Activated T-helper 17 cell treated with anti-CD3 and anti-CD28 coated beads, Interleukin-2, amount 50 U/mL, for 72 hours (primary cell): ENCODE results near the gene KCNAB1. TPM values are rescaled to one million over a fixed set of nuclear protein-coding genes. Genes with fewer than 3 reads are reported as not detected.
"Not testable (repeated sequence)": the region's sequence is repeated elsewhere in the genome, so short reads cannot be mapped to it uniquely, and the experiment has no call there.

Experiments
- ATAC-seq: fragments of 150-1000 bp; cut with Tn5 transposase; replicated peaks from 2 replicates; pipeline ENCODE4 v1.10.0; 2021; ENCODE audit warnings: mild to moderate bottlenecking, moderate library complexity
- H3K27ac Mint-ChIP-seq: one replicate; pipeline ENCODE4 v1.8.0; 2022; ENCODE audit warnings: mixed read lengths
- H3K27me3 Mint-ChIP-seq: one replicate; pipeline ENCODE4 v1.8.0; 2022; ENCODE audit warnings: mixed read lengths
- H3K36me3 Mint-ChIP-seq: one replicate; pipeline ENCODE4 v1.8.0; 2022; ENCODE audit warnings: low read depth, mild to moderate bottlenecking, mixed read lengths
- H3K4me1 Mint-ChIP-seq: one replicate; pipeline ENCODE4 v1.8.0; 2022; ENCODE audit warnings: mixed read lengths
- H3K4me3 Mint-ChIP-seq: one replicate; pipeline ENCODE4 v1.8.0; 2022; ENCODE audit warnings: mild to moderate bottlenecking, mixed read lengths
- H3K9me3 Mint-ChIP-seq: one replicate; pipeline ENCODE4 v1.8.0; 2022; ENCODE audit warnings: mixed read lengths
- total RNA-seq, 2 donors: library from RNA; stranded (reverse); gene quantifications; one replicate each; pipeline ENCODE4 v1.2.3, GENCODE V29; 2022

The KCNAB1 gene
- total RNA-seq, 2 donors from 2014 or later: not detected

DNA sequence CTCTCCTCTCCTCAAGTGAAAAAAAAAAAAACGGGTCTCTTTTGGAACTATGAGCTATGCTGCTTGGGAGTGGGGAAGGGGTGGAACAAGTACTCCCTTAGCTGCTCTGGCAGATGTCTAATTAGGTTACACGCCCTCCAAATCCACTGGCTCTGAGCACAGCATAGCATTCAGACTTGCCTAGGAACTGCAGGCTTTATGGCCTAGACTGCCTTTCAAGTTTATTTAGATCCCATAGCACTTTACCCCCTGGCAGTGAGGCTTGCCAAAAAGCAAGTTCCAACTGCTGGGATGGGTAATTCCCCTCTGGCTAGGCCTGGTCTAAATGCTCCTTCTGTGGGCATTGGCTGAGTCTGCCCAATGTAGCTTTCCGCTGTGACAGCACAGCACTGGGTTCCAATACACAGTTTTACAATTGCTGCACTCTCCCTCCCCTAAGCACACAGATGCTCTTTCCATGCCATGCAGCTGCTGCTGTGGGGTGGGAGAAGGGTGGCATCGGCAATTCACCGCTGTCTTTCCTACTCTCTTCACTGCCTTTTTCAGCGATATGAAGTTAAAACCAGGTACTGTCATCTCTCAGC lies 152.8 kb downstream of the KCNAB1 start:
- Mint-ChIP-seq H3K36me3 (no peaks in the 10 kb centered on the region), H3K4me3 (no peak overlapping the region), H3K27ac (no peak overlapping the region), H3K4me1 (no peaks in the 10 kb centered on the region), H3K27me3 (peaks cover 11% of the 10 kb centered on the region), H3K9me3 (peaks cover 4% of the 10 kb centered on the region)
- ATAC-seq: no peak

DNA sequence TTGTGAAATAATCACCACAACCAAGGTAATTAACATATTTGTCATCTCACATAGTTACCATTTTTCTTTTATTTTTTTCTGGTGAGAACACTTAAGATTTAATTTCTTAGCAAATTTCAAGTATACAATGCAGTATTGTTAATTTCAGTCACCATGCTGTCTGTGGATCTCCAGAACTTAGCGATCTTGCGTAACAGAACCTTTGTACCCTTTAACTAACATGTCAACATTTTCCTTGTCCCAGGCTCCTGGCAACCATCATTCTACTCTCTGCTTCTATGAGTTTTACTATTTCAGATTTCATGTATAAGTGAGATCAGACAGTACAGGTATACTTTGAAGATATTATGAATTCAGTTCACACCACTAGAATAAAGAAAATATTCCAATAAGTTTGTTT lies 154.4 kb downstream of the KCNAB1 start:
- Mint-ChIP-seq H3K4me3 (no peak overlapping the region), H3K9me3 (peaks cover 4% of the 10 kb centered on the region), H3K4me1 (no peaks in the 10 kb centered on the region), H3K36me3 (no peaks in the 10 kb centered on the region), H3K27me3 (peaks cover 11% of the 10 kb centered on the region), H3K27ac (no peak overlapping the region)
- ATAC-seq: no peak

DNA sequence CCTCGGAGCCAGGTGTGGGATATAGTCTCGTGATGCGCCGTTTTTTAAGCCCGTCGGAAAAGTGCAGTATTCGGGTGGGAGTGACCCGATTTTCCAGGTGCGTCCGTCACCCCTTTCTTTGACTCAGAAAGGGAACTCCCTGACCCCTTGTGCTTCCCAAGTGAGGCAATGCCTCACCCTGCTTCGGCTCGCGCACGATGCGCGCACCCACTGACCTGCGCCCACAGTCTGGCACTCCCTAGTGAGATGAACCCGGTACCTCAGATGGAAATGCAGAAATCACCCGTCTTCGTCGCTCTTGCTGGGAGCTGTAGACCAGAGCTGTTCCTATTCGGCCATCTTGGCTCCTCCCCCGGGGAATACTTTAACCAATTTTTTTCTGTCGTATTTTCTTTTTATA lies 164.3 kb downstream of the KCNAB1 start:
- not testable (repeated sequence) for H3K27ac Mint-ChIP-seq, H3K4me3 Mint-ChIP-seq, H3K4me1 Mint-ChIP-seq, H3K36me3 Mint-ChIP-seq, H3K9me3 Mint-ChIP-seq, ATAC-seq
- peaks cover 22% of the 10 kb centered on the region for H3K27me3 Mint-ChIP-seq

DNA sequence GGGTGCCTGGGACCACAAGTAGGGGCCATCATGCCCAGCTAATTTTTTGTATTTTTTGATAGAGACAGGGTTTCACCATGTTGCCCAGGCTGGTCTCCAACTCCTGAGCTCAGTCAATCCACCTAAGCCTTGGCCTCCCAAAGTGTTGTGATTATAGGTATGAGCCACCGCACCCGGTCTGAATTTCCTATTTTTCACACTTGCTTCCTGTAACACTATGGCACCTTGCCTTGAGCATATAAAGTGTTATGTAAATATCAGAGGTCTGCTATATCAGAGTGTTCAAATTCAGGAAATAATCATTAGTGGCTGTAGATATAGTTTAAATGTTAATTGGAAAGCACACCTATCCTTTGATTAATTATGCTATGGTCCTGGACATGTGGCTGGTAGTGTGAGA lies 165.2 kb downstream of the KCNAB1 start:
- no peaks in the 10 kb centered on the region for H3K36me3 Mint-ChIP-seq
- no peak overlapping the region for H3K27ac Mint-ChIP-seq
- peaks cover 31% of the 10 kb centered on the region for H3K27me3 Mint-ChIP-seq
- H3K9me3 Mint-ChIP-seq: no peaks in the 10 kb centered on the region
- no peaks in the 10 kb centered on the region for H3K4me1 Mint-ChIP-seq
- ATAC-seq: no peak
- no peak overlapping the region for H3K4me3 Mint-ChIP-seq

DNA sequence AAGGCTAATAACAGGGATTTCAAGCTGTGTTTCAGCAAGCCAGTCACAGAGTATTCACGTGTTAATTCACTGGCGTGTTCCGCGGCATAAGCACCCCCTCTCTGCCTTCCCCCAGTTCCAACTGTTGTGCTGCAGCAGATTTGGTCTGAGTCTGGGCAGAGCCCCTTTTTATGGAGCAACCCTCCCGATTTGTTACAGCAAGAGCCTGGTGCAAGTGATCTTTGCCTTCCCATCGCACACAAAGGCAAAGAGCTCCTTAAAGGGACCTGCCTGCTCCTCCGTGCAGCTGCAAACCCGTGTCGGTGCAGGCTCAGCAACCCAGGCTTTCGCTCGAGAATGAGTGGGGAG lies 170.5 kb downstream of the KCNAB1 start:
- Mint-ChIP-seq H3K27me3 (peaks cover 60% of the 10 kb centered on the region), H3K9me3 (no peaks in the 10 kb centered on the region), H3K27ac (no peak overlapping the region), H3K4me3 (no peak overlapping the region), H3K4me1 (no peaks in the 10 kb centered on the region), H3K36me3 (no peaks in the 10 kb centered on the region)
- no peak for ATAC-seq

DNA sequence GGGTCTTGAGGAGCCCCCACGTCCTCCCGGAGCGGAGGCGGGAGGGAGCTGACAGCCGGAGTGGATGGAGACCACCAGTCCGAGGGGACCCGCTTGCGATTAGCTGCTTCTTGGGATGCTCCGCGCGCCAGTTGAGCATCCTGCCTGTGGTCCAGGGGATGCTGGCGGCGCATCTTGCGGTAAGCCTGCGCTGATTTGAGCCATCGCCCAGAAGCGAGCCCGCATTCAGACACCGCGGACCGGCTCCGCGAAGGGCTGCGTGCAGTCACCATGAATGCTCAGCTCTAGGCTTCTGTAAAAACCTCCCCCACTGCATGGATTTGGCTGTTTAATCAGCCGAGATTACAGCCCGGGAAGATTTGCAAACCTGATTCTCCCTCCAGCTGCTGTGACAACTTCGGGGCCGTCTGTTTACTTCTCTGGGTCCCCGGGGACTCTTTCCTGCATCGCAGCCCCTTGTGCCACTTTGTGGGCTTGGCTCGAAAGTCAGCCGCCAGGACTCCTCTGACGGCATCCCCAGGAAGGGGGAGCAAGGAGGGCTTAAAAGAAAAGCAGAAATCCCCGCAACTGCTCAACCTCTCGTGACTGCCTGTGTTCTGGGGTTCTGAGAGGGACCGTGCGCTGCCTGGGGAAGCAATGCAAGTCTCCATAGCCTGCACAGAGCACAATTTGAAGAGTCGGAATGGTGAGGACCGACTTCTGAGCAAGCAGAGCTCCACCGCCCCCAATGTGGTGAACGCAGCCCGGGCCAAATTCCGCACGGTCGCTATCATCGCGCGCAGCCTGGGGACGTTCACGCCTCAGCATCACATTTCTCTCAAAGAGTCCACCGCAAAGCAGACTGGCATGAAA lies 171.1 kb downstream of the KCNAB1 start:
- Mint-ChIP-seq H3K27ac (no peak overlapping the region), H3K4me1 (no peaks in the 10 kb centered on the region), H3K4me3 (peak overlapping the region; percentile 24), H3K27me3 (peaks cover 60% of the 10 kb centered on the region), H3K36me3 (no peaks in the 10 kb centered on the region), H3K9me3 (no peaks in the 10 kb centered on the region)
- peak; percentile 21 for ATAC-seq

DNA sequence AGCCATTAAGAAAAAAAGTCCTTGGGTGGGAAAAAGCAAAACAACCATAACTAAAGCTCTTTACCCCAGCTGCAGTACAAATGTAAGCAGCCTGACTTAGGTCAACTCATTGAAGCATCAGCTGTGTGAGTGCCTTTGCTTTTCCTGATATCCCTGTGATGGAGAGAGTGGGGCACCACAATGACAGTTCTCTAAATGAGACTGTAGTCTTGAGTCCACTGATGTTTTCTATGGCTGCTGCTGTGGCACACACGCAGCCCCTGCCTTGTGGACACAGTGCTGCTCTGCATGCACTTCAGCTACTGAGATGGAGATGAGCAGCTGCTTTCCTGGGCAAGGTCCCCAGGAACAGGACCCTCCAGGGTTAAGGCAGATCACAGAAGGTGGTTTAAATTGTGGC lies 173.2 kb downstream of the KCNAB1 start:
- ATAC-seq: no peak
- H3K36me3 Mint-ChIP-seq: no peaks in the 10 kb centered on the region
- no peaks in the 10 kb centered on the region for H3K4me1 Mint-ChIP-seq
- no peaks in the 10 kb centered on the region for H3K9me3 Mint-ChIP-seq
- H3K4me3 Mint-ChIP-seq: no peak overlapping the region
- peaks cover 65% of the 10 kb centered on the region for H3K27me3 Mint-ChIP-seq
- H3K27ac Mint-ChIP-seq: no peak overlapping the region

DNA sequence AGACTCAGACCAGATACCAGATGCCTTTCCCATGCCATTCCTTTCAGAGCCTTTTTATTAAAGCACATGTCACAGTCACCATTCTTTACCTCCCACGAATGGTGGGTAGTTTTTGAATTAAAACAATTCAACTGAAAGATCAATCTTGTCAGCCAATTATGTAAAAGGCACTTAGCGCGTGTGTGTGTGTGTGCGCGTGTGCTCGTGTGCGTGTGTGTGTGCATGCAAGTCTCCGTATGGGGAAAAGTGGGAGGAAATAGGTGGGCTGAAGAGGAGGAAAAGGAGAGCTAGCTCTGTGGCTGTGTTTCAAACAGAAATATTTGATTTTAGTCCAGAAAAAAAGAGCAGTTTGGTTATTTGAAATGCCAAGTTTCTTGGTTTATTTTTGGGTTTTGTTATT lies 177.2 kb downstream of the KCNAB1 start:
- Mint-ChIP-seq H3K9me3 (no peaks in the 10 kb centered on the region), H3K27me3 (peaks cover 42% of the 10 kb centered on the region), H3K4me1 (no peaks in the 10 kb centered on the region), H3K27ac (no peak overlapping the region), H3K4me3 (no peak overlapping the region), H3K36me3 (no peaks in the 10 kb centered on the region)
- ATAC-seq: no peak

DNA sequence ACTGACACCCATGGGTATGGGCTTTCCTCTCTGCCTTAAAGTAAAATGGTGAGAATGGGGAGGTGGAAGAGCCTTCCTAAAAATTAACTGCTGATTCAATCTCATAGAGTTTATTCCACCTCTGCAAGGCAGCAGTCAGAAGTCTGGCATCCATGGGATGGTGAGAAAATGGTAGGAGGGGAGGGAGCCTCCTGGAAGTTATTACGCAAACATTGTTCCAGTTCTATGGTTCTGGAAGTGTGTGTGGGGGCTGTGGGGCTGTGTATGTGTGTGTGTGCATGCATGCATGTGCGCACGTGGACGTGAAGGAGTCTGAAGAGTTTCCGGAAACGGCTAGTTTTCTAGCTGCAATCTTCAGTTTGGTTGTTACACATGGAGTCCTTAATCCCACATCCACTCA lies 177.6 kb downstream of the KCNAB1 start:
- Mint-ChIP-seq H3K9me3 (no peaks in the 10 kb centered on the region), H3K4me3 (no peak overlapping the region), H3K36me3 (no peaks in the 10 kb centered on the region), H3K27ac (no peak overlapping the region), H3K4me1 (no peaks in the 10 kb centered on the region), H3K27me3 (peaks cover 39% of the 10 kb centered on the region)
- no peak for ATAC-seq

DNA sequence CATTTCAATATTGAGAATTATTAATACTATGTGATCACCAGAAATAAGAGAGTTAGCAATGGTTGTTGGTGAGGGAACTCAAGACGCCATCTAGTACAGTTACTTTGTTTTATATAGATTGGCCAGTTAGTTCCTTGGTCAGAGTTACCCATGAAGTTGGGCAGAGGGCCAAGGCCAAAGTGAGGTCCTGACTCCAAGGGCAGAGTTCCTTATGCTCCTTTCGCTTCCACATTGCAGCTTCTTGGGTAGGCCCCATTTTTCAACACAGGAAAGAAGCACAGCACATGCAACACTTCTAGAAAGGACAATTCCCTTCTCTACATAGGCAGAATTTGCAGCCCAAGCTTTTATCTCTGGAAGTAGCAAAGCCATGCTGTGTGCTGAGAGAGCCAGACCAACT lies 178.6 kb downstream of the KCNAB1 start:
- Mint-ChIP-seq H3K36me3 (no peaks in the 10 kb centered on the region), H3K9me3 (no peaks in the 10 kb centered on the region), H3K4me1 (no peaks in the 10 kb centered on the region), H3K27me3 (peaks cover 33% of the 10 kb centered on the region), H3K27ac (no peak overlapping the region), H3K4me3 (no peak overlapping the region)
- no peak for ATAC-seq

DNA sequence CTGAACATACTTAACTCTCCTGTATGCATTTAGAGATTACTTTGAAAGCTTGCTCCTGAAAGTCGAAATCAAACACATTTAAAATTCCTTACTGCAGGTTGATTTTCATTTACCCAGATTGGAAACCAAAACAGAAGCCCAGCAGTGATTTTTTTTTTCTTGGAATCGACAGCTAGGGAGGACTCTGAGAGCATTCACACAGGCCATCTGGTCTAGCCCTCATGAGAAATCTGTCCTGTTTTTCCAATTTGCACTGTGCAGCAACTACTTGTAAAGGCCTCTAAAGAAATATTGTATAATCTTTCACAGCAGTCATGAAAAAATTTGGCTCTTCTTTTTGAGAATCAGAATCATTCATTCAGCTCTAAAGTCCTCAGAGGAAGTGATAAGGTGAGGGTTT lies 179.2 kb downstream of the KCNAB1 start:
- no peak for ATAC-seq
- no peaks in the 10 kb centered on the region for H3K4me1 Mint-ChIP-seq
- H3K27ac Mint-ChIP-seq: no peak overlapping the region
- H3K4me3 Mint-ChIP-seq: no peak overlapping the region
- peaks cover 30% of the 10 kb centered on the region for H3K27me3 Mint-ChIP-seq
- no peaks in the 10 kb centered on the region for H3K36me3 Mint-ChIP-seq
- no peaks in the 10 kb centered on the region for H3K9me3 Mint-ChIP-seq

DNA sequence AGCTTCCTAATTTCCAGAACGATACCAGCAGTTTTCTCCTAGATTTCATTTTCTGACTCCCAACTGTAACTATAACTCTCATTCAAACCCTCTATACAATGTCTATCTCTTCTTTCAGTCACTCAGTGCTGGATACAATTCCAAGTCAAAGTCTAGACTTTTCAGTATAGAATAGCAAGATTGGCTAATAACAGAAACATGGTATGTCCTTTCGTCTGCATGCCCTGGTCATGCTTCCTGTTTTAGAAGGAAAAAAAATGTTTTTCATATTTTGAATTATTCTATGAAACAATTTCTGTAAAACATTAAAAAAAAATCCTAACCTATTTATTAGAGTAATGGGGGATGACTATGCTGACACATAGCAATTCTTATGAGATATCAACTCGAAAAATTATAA lies 180.0 kb downstream of the KCNAB1 start:
- Mint-ChIP-seq H3K27ac (no peak overlapping the region), H3K9me3 (no peaks in the 10 kb centered on the region), H3K36me3 (no peaks in the 10 kb centered on the region), H3K4me1 (no peaks in the 10 kb centered on the region), H3K27me3 (peaks cover 23% of the 10 kb centered on the region), H3K4me3 (no peak overlapping the region)
- no peak for ATAC-seq

DNA sequence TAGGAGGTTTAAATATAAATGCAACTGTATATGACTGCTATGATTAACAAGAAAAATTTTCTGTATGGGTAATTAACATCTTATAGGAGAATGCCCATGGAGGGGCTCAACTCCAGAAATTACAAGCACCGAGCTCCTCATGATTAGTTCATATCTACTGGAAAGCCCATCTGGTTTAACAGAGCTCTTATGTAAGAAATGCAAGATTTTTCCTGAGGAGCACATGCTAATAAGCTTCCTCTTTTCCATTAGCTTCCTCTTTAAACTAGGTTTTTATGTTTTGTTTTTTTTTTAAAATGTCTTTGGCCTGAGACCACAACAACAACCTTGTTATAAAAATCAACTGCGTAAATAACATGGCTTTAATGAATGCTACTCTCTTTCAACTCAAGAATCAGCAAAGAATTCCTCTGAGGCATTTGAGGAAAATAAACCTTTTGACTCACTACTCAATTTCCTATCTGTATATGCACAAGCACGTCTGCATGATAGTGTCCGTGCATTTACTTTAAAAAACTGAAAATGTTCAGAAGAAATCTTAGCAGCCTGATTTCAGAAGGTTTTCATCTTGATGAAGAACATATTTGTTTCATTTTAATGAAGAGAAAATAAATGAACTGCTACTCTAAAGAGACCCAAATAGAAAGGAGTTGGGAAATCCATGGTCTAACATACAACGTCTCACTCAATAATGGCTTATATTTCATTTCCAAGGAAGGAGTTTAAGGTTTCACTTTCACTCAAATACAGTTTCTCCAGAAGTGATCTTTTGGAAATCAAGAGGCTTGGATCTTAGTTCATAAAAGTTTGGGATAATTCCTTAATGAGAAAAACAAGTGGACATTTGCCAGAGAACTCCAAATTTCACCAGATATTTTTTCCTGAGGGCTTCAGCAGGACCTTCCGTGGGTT lies 180.8 kb downstream of the KCNAB1 start:
- H3K9me3 Mint-ChIP-seq: no peaks in the 10 kb centered on the region
- H3K27ac Mint-ChIP-seq: no peak overlapping the region
- H3K36me3 Mint-ChIP-seq: no peaks in the 10 kb centered on the region
- H3K4me1 Mint-ChIP-seq: no peaks in the 10 kb centered on the region
- no peak for ATAC-seq
- H3K27me3 Mint-ChIP-seq: peaks cover 17% of the 10 kb centered on the region
- no peak overlapping the region for H3K4me3 Mint-ChIP-seq

DNA sequence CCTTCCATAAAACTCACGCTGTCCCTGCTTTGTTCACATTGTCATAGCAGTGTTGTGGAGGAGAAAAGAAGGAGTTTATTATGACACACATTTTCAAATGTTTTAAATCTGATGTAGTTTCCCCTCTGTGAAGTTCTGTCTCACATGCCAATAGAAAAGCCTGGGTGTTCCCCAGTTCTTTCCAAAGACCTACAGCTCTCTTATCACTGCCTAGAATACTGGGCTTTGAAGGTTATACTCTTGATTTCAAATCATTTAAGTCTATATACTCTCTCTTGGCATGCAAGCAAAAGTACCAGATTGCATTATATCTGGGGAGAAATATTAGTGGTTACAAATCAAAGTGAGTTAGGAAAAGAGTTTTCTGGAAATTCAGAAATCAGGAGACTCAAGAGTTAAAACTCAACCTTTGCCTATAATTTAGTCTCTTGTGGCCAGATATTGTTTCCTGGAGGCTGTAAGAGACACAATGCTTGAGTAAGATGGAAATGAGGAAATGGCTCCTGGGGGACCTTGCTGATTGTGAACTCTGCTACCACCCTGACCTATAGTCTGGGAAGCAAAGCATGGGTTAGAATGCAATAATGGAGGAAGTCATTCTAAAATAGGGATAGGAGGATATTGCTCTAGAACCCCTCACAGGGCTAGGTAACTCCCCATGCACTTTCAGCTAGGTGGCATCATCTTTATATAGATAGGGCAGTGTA lies 182.8 kb downstream of the KCNAB1 start:
- Mint-ChIP-seq H3K4me1 (no peaks in the 10 kb centered on the region), H3K36me3 (no peaks in the 10 kb centered on the region), H3K27ac (no peak overlapping the region), H3K27me3 (peaks cover 4% of the 10 kb centered on the region), H3K9me3 (no peaks in the 10 kb centered on the region), H3K4me3 (no peak overlapping the region)
- no peak for ATAC-seq
